ENCODE results near the gene GPR26.

DNA sequence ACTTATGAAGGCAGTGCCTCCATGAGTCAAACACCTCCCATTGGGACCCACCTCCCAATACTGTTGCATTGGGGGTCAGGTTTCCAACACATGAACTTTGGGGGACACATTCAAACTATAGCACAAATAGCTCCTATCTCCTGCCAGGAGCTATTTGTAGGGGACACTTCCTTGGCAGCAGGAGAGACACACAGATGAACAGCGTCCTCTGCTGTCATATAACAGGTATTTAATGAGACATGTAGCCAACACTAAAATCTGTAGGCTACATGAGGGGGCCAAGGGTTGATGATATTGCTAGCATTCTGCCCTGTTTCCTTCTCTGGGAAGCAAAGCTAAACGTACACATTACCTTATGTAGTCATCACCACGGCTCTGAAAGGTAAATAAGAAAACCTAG lies 2.6 kb upstream of the GPR26 start:
- TF ChIP-seq, protein P1, sequence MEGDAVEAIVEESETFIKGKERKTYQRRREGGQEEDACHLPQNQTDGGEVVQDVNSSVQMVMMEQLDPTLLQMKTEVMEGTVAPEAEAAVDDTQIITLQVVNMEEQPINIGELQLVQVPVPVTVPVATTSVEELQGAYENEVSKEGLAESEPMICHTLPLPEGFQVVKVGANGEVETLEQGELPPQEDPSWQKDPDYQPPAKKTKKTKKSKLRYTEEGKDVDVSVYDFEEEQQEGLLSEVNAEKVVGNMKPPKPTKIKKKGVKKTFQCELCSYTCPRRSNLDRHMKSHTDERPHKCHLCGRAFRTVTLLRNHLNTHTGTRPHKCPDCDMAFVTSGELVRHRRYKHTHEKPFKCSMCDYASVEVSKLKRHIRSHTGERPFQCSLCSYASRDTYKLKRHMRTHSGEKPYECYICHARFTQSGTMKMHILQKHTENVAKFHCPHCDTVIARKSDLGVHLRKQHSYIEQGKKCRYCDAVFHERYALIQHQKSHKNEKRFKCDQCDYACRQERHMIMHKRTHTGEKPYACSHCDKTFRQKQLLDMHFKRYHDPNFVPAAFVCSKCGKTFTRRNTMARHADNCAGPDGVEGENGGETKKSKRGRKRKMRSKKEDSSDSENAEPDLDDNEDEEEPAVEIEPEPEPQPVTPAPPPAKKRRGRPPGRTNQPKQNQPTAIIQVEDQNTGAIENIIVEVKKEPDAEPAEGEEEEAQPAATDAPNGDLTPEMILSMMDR (IDR thresholded peaks at IDR 0.05), result no peak
- TF ChIP-seq POLR2A (IDR thresholded peaks at IDR 0.05) (no peak), POLR2AphosphoS5 (IDR thresholded peaks at IDR 0.05) (no peak)

Measured in suprapubic skin (tissue), 4 donors.